IPS DF 6.9 (cell line): ENCODE measurements around the gene MYO7A.

Experiments used
- DNase-seq: peaks from one replicate; pipeline ENCODE4 v3.0.0-alpha.2; 2013; ENCODE audit warnings: low read depth, low spot score
- H3K27ac ChIP-seq: one replicate; pipeline ENCODE4 v1.5.1; 2013; ENCODE audit warnings: low read length, control low read depth
- H3K27me3 ChIP-seq: 2 replicates; pipeline ENCODE4 v1.6.1; 2013; ENCODE audit warnings: mild to moderate bottlenecking, low read length; ENCODE audit not compliant: control insufficient read depth, insufficient read depth
- H3K36me3 ChIP-seq: 2 replicates; pipeline ENCODE4 v1.6.1; 2013; ENCODE audit warnings: low read length; ENCODE audit not compliant: control insufficient read depth, insufficient read depth
- H3K4me1 ChIP-seq: 2 replicates; pipeline ENCODE4 v1.6.1; 2013; ENCODE audit warnings: low read length; ENCODE audit not compliant: control insufficient read depth, insufficient read depth
- H3K4me3 ChIP-seq: 2 replicates; pipeline ENCODE4 v1.5.1; 2013; ENCODE audit warnings: mild to moderate bottlenecking, low read length
- H3K9me3 ChIP-seq: 2 replicates; pipeline ENCODE4 v1.6.1; 2013; ENCODE audit warnings: low read length, inconsistent platforms; ENCODE audit not compliant: control insufficient read depth, insufficient read depth
- WGBS: extraction: QIAGEN DNeasy Blood & Tissue Kit; methylation state at CpG from one replicate; pipeline ENCODE4 v1.1.7; 2013; ENCODE audit warnings: mixed read lengths, missing lambda C conversion rate; ENCODE audit not compliant: insufficient read length, insufficient coverage; 5-methylcytosine and 5-hydroxymethylcytosine counted together

The MYO7A gene

GRCh38 chr11:77127920-77128691 lies at the start of gene MYO7A:
Gene MYO7A (plus strand): TSS chr11:77128246. CDS start chr11:77130635, 2,389 bp downstream.
- Histone ChIP-seq H3K9me3 (no peaks in the 10 kb centered on the region), H3K4me1 (peaks cover 3% of the 10 kb centered on the region), H3K36me3 (no peaks in the 10 kb centered on the region), H3K27me3 (no peaks in the 10 kb centered on the region), H3K27ac (no peak within 1 kb of the TSS), H3K4me3 (peak within 1 kb of the TSS; percentile 31; the same call in 1 of the 2 replicates)
- WGBS: no CpG with 5 or more reads among the region's 20 CpGs
- DNase-seq: peak; percentile 7

GRCh38 chr11:77079666-77080065 lies 48.4 kb upstream of the MYO7A start:
- no peak overlapping the region for H3K27ac ChIP-seq
- no peaks in the 10 kb centered on the region for H3K36me3 ChIP-seq
- H3K4me1 ChIP-seq: no peaks in the 10 kb centered on the region
- no peak overlapping the region for H3K4me3 ChIP-seq
- no peak for DNase-seq
- no CpG with 5 or more reads among the region's 2 CpGs for WGBS
- no peaks in the 10 kb centered on the region for H3K9me3 ChIP-seq
- H3K27me3 ChIP-seq: no peaks in the 10 kb centered on the region

GRCh38 chr11:77080643-77081210 lies 47.3 kb upstream of the MYO7A start:
- no peaks in the 10 kb centered on the region for H3K27me3 ChIP-seq
- no CpG with 5 or more reads among the region's 2 CpGs for WGBS
- DNase-seq: no peak
- no peak overlapping the region for H3K4me3 ChIP-seq
- no peaks in the 10 kb centered on the region for H3K9me3 ChIP-seq
- H3K36me3 ChIP-seq: no peaks in the 10 kb centered on the region
- no peaks in the 10 kb centered on the region for H3K4me1 ChIP-seq
- H3K27ac ChIP-seq: no peak overlapping the region

GRCh38 chr11:77081381-77081851 lies 46.6 kb upstream of the MYO7A start:
- no peak overlapping the region for H3K27ac ChIP-seq
- no CpG with 5 or more reads among the region's 9 CpGs for WGBS

GRCh38 chr11:77081976-77082836 lies 45.8 kb upstream of the MYO7A start:
- no peaks in the 10 kb centered on the region for H3K9me3 ChIP-seq
- no peak overlapping the region for H3K4me3 ChIP-seq
- no CpG with 5 or more reads among the region's 11 CpGs for WGBS
- H3K4me1 ChIP-seq: no peaks in the 10 kb centered on the region
- no peak for DNase-seq
- H3K27me3 ChIP-seq: no peaks in the 10 kb centered on the region
- no peak overlapping the region for H3K27ac ChIP-seq
- no peaks in the 10 kb centered on the region for H3K36me3 ChIP-seq

More at GRCh38 chr11:77081381-77081851, 46.6 kb upstream of the MYO7A start:
- Histone ChIP-seq H3K36me3 (no peaks in the 10 kb centered on the region), H3K27me3 (no peaks in the 10 kb centered on the region), H3K9me3 (no peaks in the 10 kb centered on the region), H3K4me3 (no peak overlapping the region), H3K4me1 (no peaks in the 10 kb centered on the region)
- DNase-seq: no peak

- Histone ChIP-seq H3K9me3 (no peaks in the 10 kb centered on the region), H3K4me3 (no peak overlapping the region), H3K4me1 (no peaks in the 10 kb centered on the region), H3K27ac (no peak overlapping the region), H3K36me3 (no peaks in the 10 kb centered on the region), H3K27me3 (no peaks in the 10 kb centered on the region)
- no CpG with 5 or more reads among the region's 15 CpGs for WGBS
- DNase-seq: no peak
Measured at GRCh38 chr11:77082838-77083565, 45.0 kb upstream of the MYO7A start.

- H3K4me3 ChIP-seq: no peak overlapping the region
- H3K9me3 ChIP-seq: no peaks in the 10 kb centered on the region
- H3K36me3 ChIP-seq: no peaks in the 10 kb centered on the region
- H3K27ac ChIP-seq: no peak overlapping the region
- no peaks in the 10 kb centered on the region for H3K27me3 ChIP-seq
- no peaks in the 10 kb centered on the region for H3K4me1 ChIP-seq
- no CpG with 5 or more reads among the region's 12 CpGs for WGBS
- DNase-seq: no peak
Measured at GRCh38 chr11:77083566-77084245, 44.3 kb upstream of the MYO7A start.

GRCh38 chr11:77084581-77085191 lies 43.4 kb upstream of the MYO7A start:
- DNase-seq: no peak
- no peak overlapping the region for H3K27ac ChIP-seq
- no peaks in the 10 kb centered on the region for H3K9me3 ChIP-seq
- WGBS: no CpG with 5 or more reads among the region's 25 CpGs
- H3K27me3 ChIP-seq: no peaks in the 10 kb centered on the region
- no peak overlapping the region for H3K4me3 ChIP-seq
- no peaks in the 10 kb centered on the region for H3K36me3 ChIP-seq
- no peaks in the 10 kb centered on the region for H3K4me1 ChIP-seq

GRCh38 chr11:77085652-77086051 lies 42.4 kb upstream of the MYO7A start:
- no CpG with 5 or more reads among the region's 6 CpGs for WGBS
- no peak for DNase-seq

More at GRCh38 chr11:77085652-77086051, 42.4 kb upstream of the MYO7A start:
- H3K27ac ChIP-seq: no peak overlapping the region
- no peak overlapping the region for H3K4me3 ChIP-seq
- no peaks in the 10 kb centered on the region for H3K4me1 ChIP-seq
- no peaks in the 10 kb centered on the region for H3K36me3 ChIP-seq
- no peaks in the 10 kb centered on the region for H3K9me3 ChIP-seq
- H3K27me3 ChIP-seq: no peaks in the 10 kb centered on the region
